Measurements from ENCODE around the gene FAM200C.

Gene FAM200C

GRCh38 chr5:160432196-160432595 is 32.3 kb upstream of the FAM200C start:
- Histone ChIP-seq H2BK120ac (ENCODE audit: insufficient read depth, low read length, poor library complexity) (no peak overlapping the region), H2BK12ac (ENCODE audit: low read length) (no peak overlapping the region)
- no CpG with 5 or more reads among the region's 4 CpGs for WGBS (ENCODE audit: extremely low coverage, insufficient coverage, insufficient read length)

GRCh38 chr5:160427607-160428006 is 27.8 kb upstream of the FAM200C start:
- Histone ChIP-seq H2AFZ (ENCODE audit: insufficient read depth, low read length, poor library complexity) (no peak overlapping the region), H3K4me3 (ENCODE audit: low read depth, low read length) (no peak overlapping the region), H3K27ac (ENCODE audit: low read depth, low read length) (no peak overlapping the region), H3K27me3 (ENCODE audit: insufficient read depth, low read length) (no peaks in the 10 kb centered on the region), H3K9me3 (ENCODE audit: insufficient read depth, low read depth, low read length) (no peaks in the 10 kb centered on the region), H2BK5ac (ENCODE audit: low read depth, low read length, poor library complexity) (no peak overlapping the region), H3K9ac (ENCODE audit: low read length) (no peak overlapping the region), H4K12ac (ENCODE audit: low read depth, low read length) (no peak overlapping the region), H3K4ac (ENCODE audit: low read depth, low read length) (no peak overlapping the region), H4K91ac (ENCODE audit: low read depth, low read length) (no peak overlapping the region), H3K14ac (ENCODE audit: low read length) (no peak overlapping the region), H3K79me2 (ENCODE audit: control insufficient read depth, insufficient read depth, low read length, poor library complexity) (no peaks in the 10 kb centered on the region), H2BK120ac (ENCODE audit: insufficient read depth, low read length, poor library complexity) (no peak overlapping the region), H2BK12ac (ENCODE audit: low read length) (no peak overlapping the region), H3K18ac (ENCODE audit: low read length) (no peak overlapping the region), H3K23ac (ENCODE audit: low read length) (no peak overlapping the region), H2AK5ac (ENCODE audit: low read length) (no peak overlapping the region), H3K4me1 (ENCODE audit: control insufficient read depth in 1 of 2, insufficient read depth in 2 of 2, low read length in 2 of 2) (peaks cover 2 to 5% of the 10 kb centered on the region in 2 experiments), H3K79me1 (ENCODE audit: low read length) (no peaks in the 10 kb centered on the region), H4K8ac (ENCODE audit: low read depth, low read length) (no peak overlapping the region), H3K4me2 (ENCODE audit: low read length) (no peak overlapping the region), H3K36me3 (ENCODE audit: control insufficient read depth in 1 of 2, insufficient read depth in 2 of 2, low read length in 2 of 2) (peaks cover 6 to 7% of the 10 kb centered on the region in 2 experiments)
- no peak for DNase-seq
- WGBS (ENCODE audit: extremely low coverage, insufficient coverage, insufficient read length), result no CpG with 5 or more reads among the region's 4 CpGs

More at GRCh38 chr5:160432196-160432595, 32.3 kb upstream of the FAM200C start:
- Histone ChIP-seq H3K4me2 (ENCODE audit: low read length) (no peak overlapping the region), H3K27ac (ENCODE audit: low read depth, low read length) (no peak overlapping the region), H3K36me3 (ENCODE audit: control insufficient read depth in 1 of 2, insufficient read depth in 2 of 2, low read length in 2 of 2) (peaks cover 4 to 5% of the 10 kb centered on the region in 2 experiments), H2AFZ (ENCODE audit: insufficient read depth, low read length, poor library complexity) (no peak overlapping the region), H2BK5ac (ENCODE audit: low read depth, low read length, poor library complexity) (no peak overlapping the region), H3K79me2 (ENCODE audit: control insufficient read depth, insufficient read depth, low read length, poor library complexity) (no peaks in the 10 kb centered on the region), H3K4me3 (ENCODE audit: low read depth, low read length) (no peak overlapping the region), H3K4me1 (ENCODE audit: control insufficient read depth in 1 of 2, insufficient read depth in 2 of 2, low read length in 2 of 2) (no peaks in the 10 kb centered on the region), H3K18ac (ENCODE audit: low read length) (no peak overlapping the region), H3K27me3 (ENCODE audit: insufficient read depth, low read length) (no peaks in the 10 kb centered on the region), H2AK5ac (ENCODE audit: low read length) (no peak overlapping the region), H3K79me1 (ENCODE audit: low read length) (no peaks in the 10 kb centered on the region), H3K23ac (ENCODE audit: low read length) (no peak overlapping the region), H4K91ac (ENCODE audit: low read depth, low read length) (no peak overlapping the region), H4K8ac (ENCODE audit: low read depth, low read length) (no peak overlapping the region), H4K12ac (ENCODE audit: low read depth, low read length) (no peak overlapping the region), H3K9me3 (ENCODE audit: insufficient read depth, low read depth, low read length) (no peaks in the 10 kb centered on the region), H3K14ac (ENCODE audit: low read length) (no peak overlapping the region), H3K9ac (ENCODE audit: low read length) (no peak overlapping the region), H3K4ac (ENCODE audit: low read depth, low read length) (no peak overlapping the region)
- DNase-seq, result no peak

- H2AK5ac ChIP-seq (ENCODE audit: low read length), result no peak overlapping the region
- H3K18ac ChIP-seq (ENCODE audit: low read length), result no peak overlapping the region
- peaks cover 6% of the 10 kb centered on the region for H3K79me1 ChIP-seq (ENCODE audit: low read length)
- H4K91ac ChIP-seq (ENCODE audit: low read depth, low read length), result no peak overlapping the region
- peaks cover 4% of the 10 kb centered on the region for H3K79me2 ChIP-seq (ENCODE audit: control insufficient read depth, insufficient read depth, low read length, poor library complexity)
- H3K4me1 ChIP-seq (ENCODE audit: control insufficient read depth in 1 of 2, insufficient read depth in 2 of 2, low read length in 2 of 2), result peaks cover 2 to 7% of the 10 kb centered on the region in 2 experiments
- H4K12ac ChIP-seq (ENCODE audit: low read depth, low read length), result no peak overlapping the region
- no peak overlapping the region for H4K8ac ChIP-seq (ENCODE audit: low read depth, low read length)
- no peak overlapping the region for H2BK120ac ChIP-seq (ENCODE audit: insufficient read depth, low read length, poor library complexity)
- H3K27ac ChIP-seq (ENCODE audit: low read depth, low read length), result no peak overlapping the region
- H3K9me3 ChIP-seq (ENCODE audit: insufficient read depth, low read depth, low read length), result no peaks in the 10 kb centered on the region
- H2BK12ac ChIP-seq (ENCODE audit: low read length), result no peak overlapping the region
- H3K9ac ChIP-seq (ENCODE audit: low read length), result no peak overlapping the region
- WGBS (ENCODE audit: extremely low coverage, insufficient coverage, insufficient read length), result no CpG with 5 or more reads among the region's 2 CpGs
- no peak overlapping the region for H2AFZ ChIP-seq (ENCODE audit: insufficient read depth, low read length, poor library complexity)
- peak overlapping the region; percentile 77 for H3K4me2 ChIP-seq (ENCODE audit: low read length)
- no peak overlapping the region for H3K4me3 ChIP-seq (ENCODE audit: low read depth, low read length)
- no peak overlapping the region for H3K14ac ChIP-seq (ENCODE audit: low read length)
- no peak overlapping the region for H2BK5ac ChIP-seq (ENCODE audit: low read depth, low read length, poor library complexity)
- no peak overlapping the region for H3K4ac ChIP-seq (ENCODE audit: low read depth, low read length)
- H3K27me3 ChIP-seq (ENCODE audit: insufficient read depth, low read length), result no peaks in the 10 kb centered on the region
- H3K23ac ChIP-seq (ENCODE audit: low read length), result no peak overlapping the region
- H3K36me3 ChIP-seq (ENCODE audit: control insufficient read depth in 1 of 2, insufficient read depth in 2 of 2, low read length in 2 of 2), result peaks cover 6 to 7% of the 10 kb centered on the region in 2 experiments
- DNase-seq, result no peak
Measured at GRCh38 chr5:160423099-160423498, 23.2 kb upstream of the FAM200C start.

GRCh38 chr5:160421625-160422258 is 21.9 kb upstream of the FAM200C start, which contains the start of gene PTTG1:
Gene PTTG1, plus strand, starts transcription at chr5:160421855. Its CDS starts 458 bp downstream, at chr5:160422313.
- peak; percentile 94 to 98 for DNase-seq
- H3K14ac ChIP-seq (ENCODE audit: low read length), result no peak within 1 kb of the TSS
- H2AK5ac ChIP-seq (ENCODE audit: low read length), result no peak within 1 kb of the TSS
- peaks cover 6% of the 10 kb centered on the region for H3K79me1 ChIP-seq (ENCODE audit: low read length)
- peaks cover 2 to 3% of the 10 kb centered on the region in 2 experiments for H3K36me3 ChIP-seq (ENCODE audit: control insufficient read depth in 1 of 2, insufficient read depth in 2 of 2, low read length in 2 of 2)
- peak within 1 kb of the TSS; percentile 58 for H3K27ac ChIP-seq (ENCODE audit: low read depth, low read length)
- H3K79me2 ChIP-seq (ENCODE audit: control insufficient read depth, insufficient read depth, low read length, poor library complexity), result peaks cover 4% of the 10 kb centered on the region
- peaks cover 4 to 10% of the 10 kb centered on the region in 2 experiments for H3K4me1 ChIP-seq (ENCODE audit: control insufficient read depth in 1 of 2, insufficient read depth in 2 of 2, low read length in 2 of 2)
- H2BK120ac ChIP-seq (ENCODE audit: insufficient read depth, low read length, poor library complexity), result no peak within 1 kb of the TSS
- no peak within 1 kb of the TSS for H3K23ac ChIP-seq (ENCODE audit: low read length)
- H2AFZ ChIP-seq (ENCODE audit: insufficient read depth, low read length, poor library complexity), result peak within 1 kb of the TSS; percentile 86
- H3K18ac ChIP-seq (ENCODE audit: low read length), result peak within 1 kb of the TSS; percentile 8
- no peaks in the 10 kb centered on the region for H3K27me3 ChIP-seq (ENCODE audit: insufficient read depth, low read length)
- H3K9me3 ChIP-seq (ENCODE audit: insufficient read depth, low read depth, low read length), result no peaks in the 10 kb centered on the region
- H3K9ac ChIP-seq (ENCODE audit: low read length), result peak within 1 kb of the TSS; percentile 75
- H3K4me2 ChIP-seq (ENCODE audit: low read length), result peak within 1 kb of the TSS; percentile 77
- H4K8ac ChIP-seq (ENCODE audit: low read depth, low read length), result peak within 1 kb of the TSS; percentile 62
- no CpG with 5 or more reads among the region's 39 CpGs for WGBS (ENCODE audit: extremely low coverage, insufficient coverage, insufficient read length)
- H3K4me3 ChIP-seq (ENCODE audit: low read depth, low read length), result peak within 1 kb of the TSS; percentile 78
- no peak within 1 kb of the TSS for H2BK12ac ChIP-seq (ENCODE audit: low read length)
- H4K91ac ChIP-seq (ENCODE audit: low read depth, low read length), result peak within 1 kb of the TSS; percentile 28
- H2BK5ac ChIP-seq (ENCODE audit: low read depth, low read length, poor library complexity), result peak within 1 kb of the TSS; percentile 35
- no peak within 1 kb of the TSS for H4K12ac ChIP-seq (ENCODE audit: low read depth, low read length)
- H3K4ac ChIP-seq (ENCODE audit: low read depth, low read length), result peak within 1 kb of the TSS; percentile 44

Measured in trophoblast cell (in vitro differentiated cells and primary cell).